GM19397 (cell line): Measurements from ENCODE around the gene NXN.
"Not testable (repeated sequence)": the region's sequence is repeated elsewhere in the genome, so short reads cannot be mapped to it uniquely, and the experiment has no call there.

Experiments
- ATAC-seq: cut with Tn5 transposase; IDR thresholded peaks from one replicate; pipeline ENCODE4 v1.9.1; 2021; ENCODE audit warnings: mild to moderate bottlenecking, moderate library complexity; ENCODE audit not compliant: unreplicated experiment

The NXN gene

DNA sequence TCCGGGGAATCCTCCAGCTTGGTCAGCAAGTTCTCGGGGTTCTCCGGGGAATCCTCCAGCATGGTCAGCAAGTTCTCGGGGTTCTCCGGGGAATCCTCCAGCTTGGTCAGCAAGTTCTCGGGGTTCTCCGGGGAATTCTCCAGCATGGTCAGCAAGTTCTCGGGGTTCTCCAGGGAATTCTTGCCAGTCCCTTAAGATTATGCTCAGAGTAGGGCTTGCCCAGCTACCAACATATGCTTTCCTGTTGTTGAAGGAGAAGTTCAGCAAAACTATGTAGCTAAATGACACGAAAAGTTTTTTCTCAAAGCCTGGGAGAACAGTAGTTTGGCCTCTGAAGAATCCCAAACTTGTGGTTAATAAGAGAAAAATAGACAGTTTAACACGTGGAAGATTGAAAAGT, 112.3 kb downstream of the NXN start:
- not testable (repeated sequence) for ATAC-seq

DNA sequence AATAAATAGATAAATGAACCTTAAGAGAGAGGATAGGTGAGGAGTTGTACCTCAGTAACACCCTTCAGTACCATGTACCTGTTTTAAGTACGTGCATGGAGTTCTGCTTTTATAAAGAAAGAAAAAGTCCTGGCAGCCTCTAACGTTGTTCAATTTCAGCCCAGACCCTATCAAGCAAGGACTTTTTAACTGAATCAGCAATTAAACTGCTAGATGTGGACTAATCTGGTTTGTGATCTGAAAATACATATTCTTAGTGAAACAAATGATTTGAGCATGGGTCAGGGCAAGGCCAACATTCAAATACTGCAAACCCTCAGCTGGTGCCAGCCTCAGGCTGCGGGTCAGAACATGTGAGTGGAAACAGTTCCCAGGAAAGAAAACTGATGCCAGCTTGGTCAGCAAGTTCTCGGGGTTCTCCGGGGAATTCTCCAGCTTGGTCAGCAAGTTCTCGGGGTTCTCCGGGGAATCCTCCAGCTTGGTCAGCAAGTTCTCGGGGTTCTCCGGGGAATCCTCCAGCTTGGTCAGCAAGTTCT, 112.9 kb downstream of the NXN start:
- no peak for ATAC-seq

- ATAC-seq: no peak
These were observed 115.3 kb downstream of the NXN start for GRCh38 chr17:864315-864714.

DNA sequence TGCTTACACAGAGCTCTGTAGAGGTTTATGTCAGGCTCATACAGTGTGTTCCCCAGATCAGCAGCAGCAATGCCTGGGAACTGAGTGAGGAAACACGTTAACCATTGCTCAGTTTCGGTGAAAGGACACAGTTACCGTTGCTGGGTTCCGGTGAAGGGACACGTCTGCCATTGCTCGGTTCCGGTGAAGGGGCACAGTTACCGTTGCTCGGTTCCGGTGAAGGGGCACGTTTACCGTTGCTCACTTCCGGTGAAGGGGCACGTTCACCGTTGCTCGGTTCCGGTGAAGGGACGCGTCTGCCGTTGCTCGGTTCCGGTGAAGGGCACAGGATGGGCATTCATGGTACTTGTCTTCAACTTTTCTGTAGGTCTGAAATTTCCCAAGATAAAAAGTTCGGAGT, 115.7 kb downstream of the NXN start:
- no peak for ATAC-seq

- ATAC-seq: no peak
These were observed 117.0 kb downstream of the NXN start for GRCh38 chr17:862582-862981.

DNA sequence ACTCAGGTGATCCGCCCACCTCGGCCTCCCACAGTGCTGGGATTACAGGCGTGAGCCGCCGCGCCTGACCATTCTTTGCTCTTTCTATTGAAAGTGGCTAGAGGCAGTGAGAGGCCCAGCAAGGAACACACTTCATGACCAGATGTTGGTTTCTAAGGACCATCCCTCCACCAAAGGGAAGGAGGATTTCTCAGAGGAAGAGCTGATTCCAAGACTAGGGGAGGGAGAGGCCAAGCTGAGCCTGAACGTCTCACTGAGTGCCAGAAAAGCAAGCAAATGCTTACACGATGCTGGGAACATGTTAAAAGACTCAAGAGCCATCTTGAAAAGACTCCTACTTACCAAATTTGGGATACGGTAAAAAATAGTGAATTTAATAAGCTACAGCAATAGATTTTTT, 118.2 kb downstream of the NXN start:
- ATAC-seq: no peak

- ATAC-seq: no peak
These were observed 118.8 kb downstream of the NXN start for GRCh38 chr17:860805-861204.

DNA sequence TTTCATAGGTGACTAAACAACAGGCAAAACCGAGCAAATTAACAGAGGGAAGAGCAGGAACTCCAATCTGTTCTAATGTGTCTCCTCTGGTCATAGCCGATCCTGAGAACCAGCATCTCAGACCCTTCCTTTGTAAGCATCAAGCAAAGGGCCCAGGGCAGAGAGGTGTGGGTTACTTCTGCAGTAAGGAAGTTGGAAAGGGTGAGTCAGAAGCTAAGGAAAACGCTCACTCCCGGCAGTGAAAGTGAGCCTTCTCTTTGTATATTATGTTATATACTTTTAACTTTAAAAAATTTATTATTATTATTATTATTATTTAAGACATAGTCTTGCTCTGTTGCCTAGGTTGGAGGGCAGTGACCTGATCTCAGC, 119.8 kb downstream of the NXN start:
- ATAC-seq: no peak

DNA sequence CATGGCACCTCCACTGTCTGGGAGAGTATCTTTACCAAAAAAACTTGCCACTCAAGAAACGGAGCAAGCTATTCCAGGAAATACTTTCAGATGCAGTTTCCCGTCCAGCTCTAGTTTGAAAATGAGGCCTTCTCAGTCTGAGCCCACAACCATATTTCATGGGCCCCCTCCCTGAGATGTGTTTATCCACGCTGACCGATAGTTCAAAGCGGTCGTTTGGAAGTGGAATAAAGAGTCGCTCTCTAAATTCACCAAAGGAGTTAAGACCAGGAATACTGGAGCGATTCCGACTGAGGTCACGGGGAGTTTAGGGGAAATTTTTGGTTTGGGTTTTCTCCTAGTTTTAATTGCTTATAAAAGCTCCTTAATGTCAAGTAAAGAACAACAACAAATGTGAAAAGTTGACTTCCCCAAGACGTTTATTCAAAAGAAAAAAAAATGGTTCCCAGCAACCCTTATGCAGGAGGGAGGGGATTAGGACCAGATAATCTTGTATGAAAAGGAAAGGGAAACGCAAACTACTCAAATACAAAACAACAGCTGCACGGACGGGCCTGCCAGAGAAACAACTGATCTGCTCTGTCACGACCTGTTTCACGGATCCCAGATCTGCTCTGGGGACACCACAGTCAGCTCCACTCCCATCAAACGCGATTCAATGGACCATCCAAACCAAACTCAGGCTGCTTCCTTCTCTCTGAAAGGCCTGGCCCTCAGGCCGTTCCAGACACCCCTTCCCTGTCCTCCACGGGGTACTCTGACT, 120.3 kb downstream of the NXN start:
- no peak for ATAC-seq

DNA sequence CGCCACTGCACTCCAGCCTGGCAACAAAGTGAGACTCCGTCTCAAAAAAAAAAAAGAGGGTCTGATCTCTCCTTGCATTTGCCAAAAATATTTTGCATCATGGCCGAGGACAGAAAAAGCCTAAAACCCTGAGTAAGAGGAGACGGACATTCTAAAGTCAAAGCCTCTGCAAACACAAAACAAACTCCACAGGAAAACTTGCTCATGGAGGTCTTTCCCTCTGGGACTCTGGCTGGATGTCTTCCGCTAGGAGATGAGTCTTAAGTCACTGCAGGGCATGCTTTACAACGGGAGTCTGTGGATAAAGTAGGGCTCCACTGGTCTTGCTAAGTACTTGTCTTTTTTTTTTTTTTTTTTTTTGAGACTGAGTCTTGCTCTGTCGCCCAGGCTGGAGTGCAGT, 123.4 kb downstream of the NXN start:
- ATAC-seq: no peak

GRCh38 chr17:855569-855968, 124.0 kb downstream of the NXN start:
- no peak for ATAC-seq

DNA sequence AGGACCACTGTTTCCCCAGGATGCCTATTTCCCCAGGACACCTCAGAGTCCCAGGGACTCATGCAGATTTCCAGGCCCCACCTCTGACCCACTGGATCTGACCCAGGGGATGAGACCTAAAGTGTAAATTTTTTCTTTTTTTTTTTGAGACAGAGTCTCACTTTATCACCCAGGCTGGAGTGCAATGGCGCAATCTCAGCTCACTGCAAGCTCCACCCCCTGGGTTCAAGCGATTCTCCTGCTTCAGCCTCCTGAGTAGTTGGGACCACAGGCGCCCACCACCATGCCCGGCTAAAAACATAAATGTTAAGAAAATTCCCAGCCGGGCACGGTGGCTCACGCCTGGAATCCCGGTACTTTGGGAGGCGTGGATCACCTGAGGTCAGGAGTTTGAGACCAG, 126.7 kb downstream of the NXN start:
- not testable (repeated sequence) for ATAC-seq

GRCh38 chr17:852349-852748, 127.2 kb downstream of the NXN start:
- no peak for ATAC-seq

DNA sequence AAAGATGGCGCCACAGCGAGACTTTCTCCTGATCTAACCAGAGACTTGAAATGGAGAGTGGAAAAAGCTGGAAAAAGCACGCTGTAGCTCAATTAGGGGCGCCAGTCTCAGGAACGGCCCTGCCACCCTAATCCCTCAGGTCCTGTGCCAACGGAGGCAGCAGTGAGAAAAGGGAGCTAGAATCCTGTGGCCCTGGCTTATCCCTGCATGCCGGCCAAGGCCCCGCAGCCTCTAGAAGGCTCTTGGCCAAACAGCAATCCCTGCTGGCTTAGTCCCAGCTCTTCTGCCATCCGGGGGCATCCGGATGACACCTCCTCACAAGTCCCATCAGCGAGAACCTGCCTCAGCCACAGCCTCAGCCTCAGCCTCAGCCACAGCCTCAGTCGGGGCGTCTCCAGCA, 127.7 kb downstream of the NXN start:
- no peak for ATAC-seq

DNA sequence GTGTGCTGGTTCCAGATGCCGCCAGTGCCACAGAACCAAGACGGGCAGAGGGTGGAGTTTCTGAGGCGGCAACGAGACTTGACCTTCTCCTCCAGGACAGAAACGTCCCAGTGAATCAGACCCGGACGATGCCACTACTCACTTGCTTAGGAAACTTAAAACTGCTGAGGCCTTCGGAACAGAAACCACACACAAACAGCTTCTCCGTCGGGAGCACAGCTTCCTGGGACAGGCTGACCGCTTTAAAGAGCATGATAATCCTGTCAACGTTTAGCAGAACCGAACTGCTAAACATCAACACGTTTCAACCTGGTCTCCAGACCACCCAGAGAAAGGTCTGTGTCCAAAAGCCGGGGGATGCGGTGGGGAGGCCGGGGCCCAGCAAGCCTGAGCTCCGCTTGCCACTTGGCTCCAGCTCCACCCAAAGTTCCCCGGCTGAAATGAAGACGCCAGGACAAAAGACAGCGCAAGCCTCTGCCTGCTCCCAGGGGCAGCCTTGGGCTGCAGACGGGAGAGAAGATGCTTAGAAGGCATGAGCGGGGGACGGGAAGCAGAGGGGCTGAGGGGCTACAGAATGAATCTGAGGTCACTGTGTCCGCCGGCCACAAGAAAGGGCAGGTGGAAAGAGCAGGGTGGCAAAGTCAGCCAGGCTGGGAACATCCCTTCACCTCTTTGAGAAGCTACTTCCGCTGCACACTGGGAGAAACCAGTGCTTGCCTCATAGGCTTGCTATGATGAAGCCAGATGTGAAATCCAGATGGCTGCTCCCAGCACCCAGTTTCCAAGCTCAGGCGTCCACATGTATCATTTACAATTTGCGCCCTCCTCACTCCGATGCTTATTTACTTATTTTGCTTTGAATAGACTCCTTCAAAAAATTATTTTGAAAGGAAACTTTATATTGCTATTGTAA, 128.5 kb downstream of the NXN start:
- ATAC-seq: no peak

- no peak for ATAC-seq
These were observed 129.3 kb downstream of the NXN start for GRCh38 chr17:850086-850850.

GRCh38 chr17:848402-848801, 131.2 kb downstream of the NXN start:
- no peak for ATAC-seq

- ATAC-seq: no peak
These were observed 132.4 kb downstream of the NXN start for GRCh38 chr17:846901-847843.

- no peak for ATAC-seq
These were observed 138.3 kb downstream of the NXN start for GRCh38 chr17:841313-841712.

- ATAC-seq: no peak
These were observed 141.1 kb downstream of the NXN start for GRCh38 chr17:838486-838885.
